ENCODE data around the gene RBM3.

GRCh38 chrX:48575642-48576041 is 1.4 kb downstream of the RBM3 start:
- no peak for TF ChIP-seq CTCF (conservative IDR thresholded peaks at IDR 0.05; ENCODE audit: low read depth, low read length)
- no peak for TF ChIP-seq EZH2phosphoT487 (IDR thresholded peaks at IDR 0.05; ENCODE audit: borderline replicate concordance, low read length)
